H9 (cell line): ENCODE measurements around the gene TOM1L2. TPM values are rescaled to one million over a fixed set of nuclear protein-coding genes. Genes with fewer than 3 reads are reported as not detected.

Experiments used
- DNase-seq: peaks from one replicate; pipeline ENCODE4 v3.0.0-alpha.2; 2017
- H2AFZ ChIP-seq: one replicate; pipeline ENCODE4 v1.6.1; 2013; ENCODE audit warnings: mild to moderate bottlenecking, low read length, control low read depth, moderate library complexity
- H2AK5ac ChIP-seq: 2 replicates; pipeline ENCODE4 v1.6.1; 2013; ENCODE audit warnings: low read length, control low read depth, mixed read lengths; ENCODE audit not compliant: insufficient read length
- H2BK120ac ChIP-seq: one replicate; pipeline ENCODE4 v1.6.1; 2013; ENCODE audit warnings: low read depth, mild to moderate bottlenecking, low read length, control low read depth, inconsistent platforms; ENCODE audit not compliant: poor library complexity, severe bottlenecking
- H2BK12ac ChIP-seq: 2 replicates; pipeline ENCODE4 v1.6.1; 2013; ENCODE audit warnings: low read length, control low read depth, mixed read lengths, low read depth; ENCODE audit not compliant: insufficient read length
- H2BK15ac ChIP-seq: 2 replicates; pipeline ENCODE4 v1.6.1; 2013; ENCODE audit warnings: low read depth, low read length, control low read depth
- H2BK20ac ChIP-seq: one replicate; pipeline ENCODE4 v1.6.1; 2013; ENCODE audit warnings: low read depth, mild to moderate bottlenecking, low read length, control low read depth, inconsistent platforms; ENCODE audit not compliant: poor library complexity, severe bottlenecking
- H2BK5ac ChIP-seq: 2 replicates; pipeline ENCODE4 v1.6.1; 2013; ENCODE audit warnings: low read length, control low read depth, mixed read lengths; ENCODE audit not compliant: insufficient read length
- H3K14ac ChIP-seq: 2 replicates; pipeline ENCODE4 v1.6.1; 2013; ENCODE audit warnings: low read length, control low read depth; ENCODE audit not compliant: insufficient read depth
- H3K18ac ChIP-seq: 2 replicates; pipeline ENCODE4 v1.6.1; 2013; ENCODE audit warnings: low read depth, mild to moderate bottlenecking, mixed read lengths, low read length, control low read depth; ENCODE audit not compliant: insufficient read length
- H3K23ac ChIP-seq: 2 replicates; pipeline ENCODE4 v1.6.1; 2013; ENCODE audit warnings: low read length, control low read depth, mixed read lengths, low read depth; ENCODE audit not compliant: insufficient read length
- H3K23me2 ChIP-seq: 2 replicates; pipeline ENCODE4 v1.6.1; 2013; ENCODE audit warnings: low read depth, mild to moderate bottlenecking, mixed read lengths, low read length, control low read depth; ENCODE audit not compliant: insufficient read length, poor library complexity, severe bottlenecking
- H3K27ac ChIP-seq: 2 replicates; pipeline ENCODE4 v1.5.1; 2013; ENCODE audit warnings: low read length, control low read depth, mixed read lengths, low read depth; ENCODE audit not compliant: insufficient read length
- H3K27me3 ChIP-seq: 2 replicates; pipeline ENCODE4 v1.6.1; 2013; ENCODE audit warnings: low read length, control low read depth, inconsistent platforms; ENCODE audit not compliant: insufficient read depth
- H3K4ac ChIP-seq: 2 replicates; pipeline ENCODE4 v1.6.1; 2013; ENCODE audit warnings: low read depth, mild to moderate bottlenecking, control low read depth, inconsistent platforms, low read length, moderate library complexity
- H3K4me1 ChIP-seq: 2 replicates; pipeline ENCODE4 v1.6.1; 2013; ENCODE audit warnings: low read length, control low read depth, inconsistent platforms; ENCODE audit not compliant: insufficient read depth
- H3K4me2 ChIP-seq: 2 replicates; pipeline ENCODE4 v1.6.1; 2013; ENCODE audit warnings: low read length, control low read depth, mixed read lengths; ENCODE audit not compliant: insufficient read length, insufficient read depth
- H3K56ac ChIP-seq: 2 replicates; pipeline ENCODE4 v1.6.1; 2013; ENCODE audit warnings: low read depth, mild to moderate bottlenecking, mixed read lengths, low read length, control low read depth; ENCODE audit not compliant: insufficient read length
- H3K79me1 ChIP-seq: 2 replicates; pipeline ENCODE4 v1.6.1; 2013; ENCODE audit warnings: low read depth, mild to moderate bottlenecking, moderate library complexity, low read length, control low read depth, inconsistent platforms; ENCODE audit not compliant: insufficient read depth, poor library complexity, severe bottlenecking
- H3K79me2 ChIP-seq: 2 replicates; pipeline ENCODE4 v1.6.1; 2013; ENCODE audit warnings: low read length, control low read depth, inconsistent platforms; ENCODE audit not compliant: insufficient read depth
- H3K9ac ChIP-seq: 2 replicates; pipeline ENCODE4 v1.6.1; 2013; ENCODE audit warnings: low read length, control low read depth, mixed read lengths; ENCODE audit not compliant: insufficient read length; ENCODE audit errors: extremely low read depth
- H3K9me3 ChIP-seq: one replicate; pipeline ENCODE4 v1.6.1; 2013; ENCODE audit warnings: low read depth, low read length, inconsistent platforms; ENCODE audit not compliant: control insufficient read depth
- H3T11ph ChIP-seq: one replicate; pipeline ENCODE4 v1.6.1; 2013; ENCODE audit warnings: mild to moderate bottlenecking, low read length, control low read depth, inconsistent platforms
- H4K20me1 ChIP-seq: one replicate; pipeline ENCODE4 v1.6.1; 2013; ENCODE audit not compliant: control insufficient read depth, insufficient read length, insufficient read depth
- H4K5ac ChIP-seq: 2 replicates; pipeline ENCODE4 v1.6.1; 2013; ENCODE audit warnings: low read depth, mild to moderate bottlenecking, mixed read lengths, low read length, control low read depth; ENCODE audit not compliant: insufficient read length
- H4K8ac ChIP-seq: replicated peaks from 2 replicates; pipeline ENCODE4 v1.6.1; 2013; ENCODE audit warnings: low read length, control low read depth, mixed read lengths, low read depth; ENCODE audit not compliant: insufficient read length
- H4K91ac ChIP-seq: 2 replicates; pipeline ENCODE4 v1.6.1; 2013; ENCODE audit warnings: low read depth, mild to moderate bottlenecking, moderate library complexity, mixed read lengths, low read length, control low read depth; ENCODE audit not compliant: insufficient read length
- H3K27ac Mint-ChIP-seq, 3 experiments: 2 replicates in 2 of 3; 3 replicates in 1 of 3; pipeline ENCODE4 v1.8.0; 2020 to 2021; ENCODE audit warnings: mixed read lengths in 3 of 3, mild to moderate bottlenecking in 1 of 3, moderate library complexity in 1 of 3
- H3K27me3 Mint-ChIP-seq: 2 replicates; pipeline ENCODE4 v1.8.0; 2021; ENCODE audit warnings: low read depth, mild to moderate bottlenecking, moderate library complexity, mixed read lengths
- H3K36me3 Mint-ChIP-seq, 3 experiments: 2 replicates in 2 of 3; 3 replicates in 1 of 3; pipeline ENCODE4 v1.8.0; 2020 to 2021; ENCODE audit warnings: low read depth in 3 of 3, mixed read lengths in 3 of 3; ENCODE audit not compliant: insufficient read depth in 1 of 3
- H3K4me1 Mint-ChIP-seq, 2 experiments: 2 replicates each; pipeline ENCODE4 v1.8.0; 2020; ENCODE audit warnings: mixed read lengths in 2 of 2
- H3K4me3 Mint-ChIP-seq, 2 experiments: 2 replicates in 1 of 2; 3 replicates in 1 of 2; pipeline ENCODE4 v1.8.0; 2020 to 2021; ENCODE audit warnings: mild to moderate bottlenecking in 2 of 2, mixed read lengths in 2 of 2, moderate library complexity in 1 of 2
- H3K9me3 Mint-ChIP-seq, 2 experiments: 2 replicates in 1 of 2; 3 replicates in 1 of 2; pipeline ENCODE4 v1.8.0; 2020; ENCODE audit warnings: mild to moderate bottlenecking in 2 of 2, mixed read lengths in 2 of 2, moderate library complexity in 1 of 2
- WGBS: extraction: QIAGEN DNeasy Blood & Tissue Kit; methylation state at CpG from one replicate; pipeline ENCODE4 v1.1.7; 2013; ENCODE audit warnings: missing lambda C conversion rate, low lambda C conversion rate, mixed read lengths; ENCODE audit not compliant: insufficient read length; ENCODE audit errors: extremely low coverage; 5-methylcytosine and 5-hydroxymethylcytosine counted together
- total RNA-seq: library from RNA; stranded (reverse); gene quantifications from 2 replicates; pipeline ENCODE4 v1.2.1, GENCODE V29; 2021
- TF ChIP-seq, protein P1 (sequence below): fragments of 200-600 bp; sonication (generic); conservative IDR thresholded peaks from 3 replicates; pipeline ENCODE4 v1.8.0; 2021; ENCODE audit warnings: antibody characterized with exemption, mild to moderate bottlenecking

The TOM1L2 gene
- total RNA-seq, 1 experiment from 2014 or later, result 4.6 TPM

- H2BK15ac ChIP-seq, result no peak overlapping the region
- H3K79me2 ChIP-seq, result no peaks in the 10 kb centered on the region
- no peak overlapping the region for H3K56ac ChIP-seq
- H2BK20ac ChIP-seq, result no peak overlapping the region
- WGBS, result no CpG with 5 or more reads among the region's 5 CpGs
- no peak overlapping the region for H4K91ac ChIP-seq
- Mint-ChIP-seq H3K27ac (no peak overlapping the region), H3K27me3 (no peaks in the 10 kb centered on the region), H3K4me1 (peaks cover 14% of the 10 kb centered on the region in 2 experiments; a peak in 3 of 4 replicates), H3K9me3 (no peaks in the 10 kb centered on the region), H3K4me3 (no peak overlapping the region), H3K36me3 (no peaks in the 10 kb centered on the region)
- H2BK120ac ChIP-seq, result no peak overlapping the region
- no peak overlapping the region for H2BK5ac ChIP-seq
- H3K23ac ChIP-seq, result no peak overlapping the region
- H3K9ac ChIP-seq, result no peak overlapping the region
- no peak overlapping the region for H3K27ac ChIP-seq
- H3K79me1 ChIP-seq, result no peaks in the 10 kb centered on the region
- H2AK5ac ChIP-seq, result no peak overlapping the region
- DNase-seq, result no peak
- H3K14ac ChIP-seq, result no peak overlapping the region; the same call in 1 of the 2 replicates
- no peak overlapping the region for H2AFZ ChIP-seq
- no peak overlapping the region for H3K18ac ChIP-seq
- no peak overlapping the region for H2BK12ac ChIP-seq
- no peak overlapping the region for H3K4ac ChIP-seq
- no peak overlapping the region for H4K5ac ChIP-seq
- H3K27me3 ChIP-seq, result no peaks in the 10 kb centered on the region
- H3T11ph ChIP-seq, result no peak overlapping the region
- H4K20me1 ChIP-seq, result no peaks in the 10 kb centered on the region
- peaks cover 2% of the 10 kb centered on the region; the same call in 1 of the 2 replicates for H3K4me1 ChIP-seq
- H3K4me2 ChIP-seq, result no peak overlapping the region
- TF ChIP-seq, protein P1, sequence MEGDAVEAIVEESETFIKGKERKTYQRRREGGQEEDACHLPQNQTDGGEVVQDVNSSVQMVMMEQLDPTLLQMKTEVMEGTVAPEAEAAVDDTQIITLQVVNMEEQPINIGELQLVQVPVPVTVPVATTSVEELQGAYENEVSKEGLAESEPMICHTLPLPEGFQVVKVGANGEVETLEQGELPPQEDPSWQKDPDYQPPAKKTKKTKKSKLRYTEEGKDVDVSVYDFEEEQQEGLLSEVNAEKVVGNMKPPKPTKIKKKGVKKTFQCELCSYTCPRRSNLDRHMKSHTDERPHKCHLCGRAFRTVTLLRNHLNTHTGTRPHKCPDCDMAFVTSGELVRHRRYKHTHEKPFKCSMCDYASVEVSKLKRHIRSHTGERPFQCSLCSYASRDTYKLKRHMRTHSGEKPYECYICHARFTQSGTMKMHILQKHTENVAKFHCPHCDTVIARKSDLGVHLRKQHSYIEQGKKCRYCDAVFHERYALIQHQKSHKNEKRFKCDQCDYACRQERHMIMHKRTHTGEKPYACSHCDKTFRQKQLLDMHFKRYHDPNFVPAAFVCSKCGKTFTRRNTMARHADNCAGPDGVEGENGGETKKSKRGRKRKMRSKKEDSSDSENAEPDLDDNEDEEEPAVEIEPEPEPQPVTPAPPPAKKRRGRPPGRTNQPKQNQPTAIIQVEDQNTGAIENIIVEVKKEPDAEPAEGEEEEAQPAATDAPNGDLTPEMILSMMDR, result no peak
- no peaks in the 10 kb centered on the region for H3K9me3 ChIP-seq
- H3K23me2 ChIP-seq, result no peaks in the 10 kb centered on the region
- no peak overlapping the region for H4K8ac ChIP-seq
These were observed 67.2 kb downstream of the TOM1L2 start for GRCh38 chr17:17905036-17905320.
